Measurements from ENCODE around the gene UACA.
"Not testable (repeated sequence)": the region's sequence is repeated elsewhere in the genome, so short reads cannot be mapped to it uniquely, and the experiment has no call there.

UACA gene

DNA sequence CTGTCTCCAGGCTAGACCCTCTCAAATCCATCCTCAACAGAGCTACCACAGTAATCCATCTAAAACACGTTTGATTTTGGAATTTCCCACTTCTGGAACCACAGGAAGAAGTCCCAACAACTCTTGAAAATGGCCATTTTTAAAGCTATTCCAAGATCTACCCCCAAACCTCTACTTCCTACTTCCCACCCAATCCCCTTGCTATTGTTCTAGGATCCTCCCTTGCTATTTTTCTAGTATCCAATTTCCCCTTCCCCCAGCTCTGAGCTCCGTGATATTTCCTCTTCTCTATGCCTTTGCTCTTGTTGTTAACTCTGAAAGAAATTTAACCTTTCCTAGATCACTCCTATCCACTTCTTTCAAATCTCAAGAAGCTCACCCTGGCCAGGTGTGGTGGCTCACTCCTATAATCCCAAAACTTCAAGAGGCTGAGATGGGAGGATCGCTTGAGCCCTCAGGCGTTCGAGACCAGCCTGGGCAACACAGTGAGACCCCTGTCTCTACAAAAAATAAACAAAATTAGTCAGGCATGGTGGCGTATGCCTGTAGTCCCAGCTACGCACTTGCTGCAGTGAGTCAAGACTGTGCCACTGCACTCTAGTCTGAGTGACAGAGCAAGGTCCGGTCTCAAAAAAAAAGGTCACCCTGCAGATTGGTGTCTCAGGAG lies 13.0 kb downstream of the UACA start:
- DNase-seq, result no peak

DNA sequence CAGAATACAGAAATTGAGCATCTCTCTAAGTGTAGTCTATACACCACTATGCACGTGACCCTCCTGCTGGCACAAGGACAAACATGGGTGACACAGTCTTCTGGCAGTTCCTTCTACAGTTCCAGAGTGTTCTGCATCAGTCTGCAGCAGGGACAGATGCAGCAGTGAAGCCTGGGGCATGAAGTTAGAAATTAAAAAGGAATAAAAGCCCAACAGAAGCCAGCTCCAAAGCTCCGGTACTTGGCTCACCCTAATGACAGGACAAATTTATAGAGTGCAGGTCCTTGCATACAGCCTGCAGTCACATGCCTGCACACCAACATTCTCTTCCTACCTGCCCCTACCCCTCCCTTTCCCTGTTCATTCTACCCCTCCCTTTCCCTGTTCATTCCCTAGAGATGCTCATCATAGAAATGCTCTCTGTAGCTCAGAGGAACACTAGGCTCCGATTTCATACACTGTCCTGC lies 15.0 kb downstream of the UACA start:
- no peak for DNase-seq

DNA sequence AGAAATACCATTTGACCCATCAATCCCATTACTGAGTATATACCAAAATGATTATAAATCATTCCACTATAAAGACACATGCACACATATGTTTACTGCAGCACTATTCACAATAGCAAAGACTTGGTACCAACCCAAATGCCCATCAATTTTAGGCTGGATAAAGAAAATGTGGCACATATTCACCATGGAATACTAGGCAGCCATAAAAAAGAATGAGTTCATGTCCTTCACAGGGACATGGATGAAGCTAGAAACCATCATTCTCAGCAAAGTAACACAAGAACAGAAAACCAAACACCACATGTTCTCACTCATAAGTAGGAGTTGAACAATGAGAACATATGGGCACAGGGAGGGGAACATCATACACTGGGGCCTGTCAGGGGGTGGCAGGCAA lies 16.8 kb downstream of the UACA start:
- not testable (repeated sequence) for DNase-seq

DNA sequence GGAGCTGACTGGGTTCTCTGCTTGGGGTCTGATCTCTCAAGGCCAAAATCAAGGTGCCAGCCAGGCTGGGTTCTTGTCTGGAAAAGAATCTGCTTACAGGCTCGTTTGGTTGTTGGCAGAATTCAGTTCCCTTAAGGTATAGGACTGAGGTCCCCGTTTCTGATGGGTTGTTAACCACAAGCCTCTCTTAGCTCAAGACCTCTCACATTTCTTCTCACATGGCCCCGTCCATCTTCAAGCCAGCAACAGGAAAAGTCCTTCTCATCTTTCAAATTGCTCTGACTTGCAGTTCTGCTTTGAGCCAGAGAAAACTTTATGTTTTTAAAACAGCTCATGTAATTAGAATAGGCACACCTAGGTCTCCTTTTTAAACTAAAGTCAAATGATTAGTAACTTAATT lies 20.4 kb downstream of the UACA start:
- DNase-seq, result no peak

DNA sequence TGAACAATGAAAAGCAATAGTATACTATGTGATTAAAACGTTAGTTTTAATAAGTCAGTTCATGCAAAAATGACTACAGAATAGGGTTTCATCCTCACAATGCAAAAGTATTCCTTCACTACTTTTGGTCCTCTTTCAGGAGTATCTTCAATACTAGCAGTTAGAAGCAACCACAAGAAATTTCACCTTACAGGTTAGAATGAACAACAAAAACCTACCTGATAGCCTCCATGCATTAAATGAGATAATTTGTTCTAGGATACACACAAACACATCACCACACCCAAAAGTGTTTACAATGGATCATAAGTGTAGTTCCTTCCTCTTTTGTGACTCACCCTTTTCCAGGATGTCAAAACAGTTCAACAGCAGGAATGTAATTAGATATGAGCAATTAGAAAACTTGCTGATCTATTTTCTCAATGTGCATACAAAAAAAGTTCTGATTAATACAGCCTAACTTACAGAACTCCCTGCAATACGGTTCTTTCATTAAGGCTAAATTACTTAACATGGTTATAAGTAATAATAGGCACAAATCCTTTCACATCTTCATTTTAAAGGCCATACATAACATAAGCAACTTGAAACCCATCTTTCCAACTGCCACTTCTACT lies 21.6 kb downstream of the UACA start:
- DNase-seq, result no peak

DNA sequence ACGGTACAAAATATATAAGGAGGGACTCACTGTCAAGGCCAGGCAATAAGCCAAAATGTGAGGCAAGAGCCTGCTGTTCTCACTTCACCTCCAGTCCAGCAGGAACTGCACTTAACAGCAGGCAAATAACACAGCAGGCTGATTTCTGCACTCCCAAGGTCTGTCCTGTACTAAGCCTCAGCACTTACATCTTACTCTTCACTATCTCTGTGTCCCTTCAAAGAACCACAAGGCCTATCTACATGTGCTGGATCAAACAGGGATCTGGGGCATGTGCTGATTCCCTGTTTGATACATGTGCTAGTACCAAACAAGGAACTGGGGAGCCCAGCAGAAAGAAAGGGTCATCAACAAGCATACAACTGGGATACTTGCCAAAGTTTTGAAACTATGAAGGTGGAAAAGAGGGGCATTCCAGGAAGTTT lies 22.2 kb downstream of the UACA start:
- peak; percentile 7 for DNase-seq

DNA sequence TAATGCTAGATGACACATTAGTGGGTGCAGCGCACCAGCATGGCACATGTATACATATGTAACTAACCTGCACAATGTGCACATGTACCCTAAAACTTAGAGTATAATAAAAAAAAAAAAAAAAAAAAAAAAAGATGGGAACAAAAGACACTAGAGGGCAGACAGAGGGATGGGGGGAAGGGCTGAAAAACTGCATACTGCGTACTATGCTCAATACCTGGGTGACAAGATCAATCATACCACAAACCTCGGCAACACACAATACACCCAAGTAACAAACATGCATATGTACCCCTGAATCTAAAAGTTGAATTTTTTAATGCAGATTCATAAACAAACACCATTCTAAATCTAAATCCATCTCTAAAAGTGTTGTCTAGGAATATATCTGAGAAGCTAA lies 28.3 kb downstream of the UACA start:
- not testable (repeated sequence) for DNase-seq

DNA sequence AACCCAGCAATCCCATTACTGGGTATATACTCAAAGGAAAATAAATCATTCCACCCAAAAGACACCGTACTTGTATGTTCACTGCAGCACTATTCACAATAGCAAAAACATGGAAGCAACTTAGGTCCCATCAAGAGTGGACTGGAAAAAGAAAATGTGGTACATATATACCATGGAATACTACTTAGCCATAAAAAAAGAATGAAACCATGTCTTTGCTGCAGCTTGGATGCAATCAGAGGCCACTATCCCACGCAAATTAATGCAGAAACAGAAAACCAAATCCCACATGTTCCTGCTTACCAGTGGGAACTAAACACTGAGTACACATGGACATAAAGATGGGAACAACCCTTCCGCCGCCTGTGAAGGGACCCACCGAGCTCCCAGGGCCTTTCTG lies 34.2 kb downstream of the UACA start:
- no peak for DNase-seq

DNA sequence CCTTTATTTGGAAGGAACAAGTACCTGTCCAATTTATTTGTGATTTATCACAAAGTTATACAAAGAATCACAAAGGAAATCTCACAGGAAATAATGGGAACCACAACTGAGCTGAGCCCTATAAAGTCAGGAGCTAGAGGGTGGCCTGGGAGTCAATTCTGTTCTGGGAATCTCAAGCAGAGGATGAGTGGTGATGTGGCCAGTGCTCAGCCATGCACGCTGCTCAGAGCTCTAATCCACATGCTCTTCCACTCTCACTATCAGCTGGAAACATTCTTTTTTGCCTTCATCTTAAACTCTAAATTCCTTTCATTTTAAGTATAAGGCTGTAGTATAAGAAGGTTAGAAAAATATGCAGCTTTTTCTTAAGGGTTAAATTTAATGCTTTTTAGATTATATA lies 36.6 kb downstream of the UACA start:
- no peak for DNase-seq

DNA sequence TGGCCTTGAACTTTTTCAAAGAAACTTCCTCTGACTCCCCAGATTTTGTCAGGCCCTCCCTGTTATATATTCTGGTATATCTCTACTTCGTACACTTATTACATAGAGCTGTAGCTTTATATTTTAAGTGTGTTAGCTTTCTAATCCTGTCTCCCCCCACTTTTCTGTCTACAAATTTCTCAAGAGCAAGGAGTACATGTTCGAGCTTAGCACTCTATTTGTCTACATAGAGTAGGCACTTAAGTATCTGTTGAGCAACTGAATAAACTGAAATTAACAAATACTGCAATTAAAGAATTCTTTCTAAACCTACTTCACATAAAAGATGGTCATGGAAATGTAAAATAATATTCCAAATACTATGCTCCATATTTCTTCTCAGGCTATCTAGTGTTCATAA lies 39.4 kb downstream of the UACA start:
- DNase-seq, result no peak

DNA sequence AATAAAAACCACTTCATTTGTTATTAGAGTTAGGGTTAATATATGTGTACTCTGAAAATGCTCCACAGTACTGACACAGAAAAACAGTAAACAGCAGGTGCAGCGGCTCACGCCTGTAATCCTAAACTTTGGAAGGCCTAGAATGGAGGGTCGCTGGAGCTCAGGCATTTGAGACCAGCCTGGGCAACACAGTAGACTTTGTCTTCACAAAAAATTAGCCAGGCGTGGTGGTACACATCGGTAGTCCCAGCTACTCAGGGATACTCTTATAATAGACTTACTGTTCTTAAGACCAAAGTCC lies 40.3 kb downstream of the UACA start:
- DNase-seq, result no peak

DNA sequence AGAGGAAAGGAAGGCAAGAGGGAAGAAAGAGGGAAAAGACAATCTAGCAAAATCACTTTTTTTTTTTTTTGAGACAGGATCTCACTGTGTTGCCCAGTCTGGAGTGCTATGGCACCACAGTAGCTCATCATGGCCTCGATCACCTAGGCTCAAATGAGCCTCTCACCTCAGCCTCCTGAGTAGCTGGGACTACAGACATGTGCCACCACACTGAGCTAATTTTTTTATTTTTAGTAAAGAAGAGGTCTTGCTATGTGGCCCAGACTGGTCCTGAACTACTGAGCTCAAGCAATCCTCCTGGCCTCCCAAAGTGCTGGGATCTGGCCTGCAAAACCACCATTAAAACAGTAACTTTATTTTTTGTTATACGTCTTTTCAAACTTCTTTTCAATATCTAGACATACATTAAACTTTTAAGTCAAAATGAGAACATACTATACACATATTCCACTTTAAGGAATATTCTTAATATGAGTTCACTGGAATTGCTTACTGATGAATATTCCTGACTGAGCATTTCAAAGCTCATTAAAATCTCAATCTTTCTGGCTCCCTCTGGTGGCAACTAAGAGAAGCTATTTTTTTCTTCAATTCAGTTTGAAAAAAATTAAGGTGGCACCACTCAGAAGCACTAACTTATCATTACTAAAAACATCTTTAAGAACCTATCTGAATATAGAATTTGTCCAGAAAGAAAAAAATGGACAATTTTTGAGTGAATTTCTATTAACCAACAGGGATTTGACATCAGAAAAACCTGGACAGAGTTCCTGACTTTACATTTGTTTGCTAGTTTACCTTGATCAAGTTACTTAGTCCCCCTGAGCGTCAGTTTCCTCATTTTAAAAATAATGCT lies 40.9 kb downstream of the UACA start:
- peak; percentile 10 for DNase-seq

DNA sequence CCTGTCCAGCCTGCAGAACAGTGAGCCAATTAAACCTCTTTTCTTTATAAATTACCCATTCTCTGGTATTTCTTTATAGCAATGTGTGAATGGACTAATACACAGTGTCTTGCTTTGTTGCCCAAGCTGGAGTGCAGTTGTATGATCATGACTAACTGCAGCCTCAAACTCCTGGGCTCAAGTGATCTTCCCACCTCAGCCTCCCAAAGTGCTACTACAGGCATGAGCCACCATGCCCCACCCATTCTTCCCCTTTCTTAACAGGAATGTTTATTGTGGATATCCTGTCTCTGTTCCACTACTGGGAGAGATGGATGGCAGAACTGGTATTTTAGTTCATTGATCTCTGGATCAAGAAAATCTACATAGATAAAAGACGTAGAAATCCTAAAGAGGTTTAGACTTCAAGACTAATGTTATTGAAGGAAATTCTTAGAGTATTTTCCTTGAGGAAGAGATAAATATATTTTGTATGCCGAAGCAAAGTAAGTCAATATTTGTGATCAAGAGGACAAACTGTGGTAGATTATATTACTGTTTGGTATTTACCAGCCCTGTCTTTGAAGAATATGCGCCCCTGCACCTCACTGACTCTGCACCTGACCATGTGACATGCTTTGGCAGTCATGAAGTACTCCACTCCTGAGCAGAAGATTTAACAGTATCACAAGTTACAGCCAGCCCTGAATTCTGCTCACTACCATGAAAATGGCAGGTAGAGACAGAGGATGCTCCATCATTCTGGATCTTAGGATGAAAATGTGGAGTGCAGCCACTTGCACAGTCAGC lies 42.9 kb downstream of the UACA start:
- no peak for DNase-seq

DNA sequence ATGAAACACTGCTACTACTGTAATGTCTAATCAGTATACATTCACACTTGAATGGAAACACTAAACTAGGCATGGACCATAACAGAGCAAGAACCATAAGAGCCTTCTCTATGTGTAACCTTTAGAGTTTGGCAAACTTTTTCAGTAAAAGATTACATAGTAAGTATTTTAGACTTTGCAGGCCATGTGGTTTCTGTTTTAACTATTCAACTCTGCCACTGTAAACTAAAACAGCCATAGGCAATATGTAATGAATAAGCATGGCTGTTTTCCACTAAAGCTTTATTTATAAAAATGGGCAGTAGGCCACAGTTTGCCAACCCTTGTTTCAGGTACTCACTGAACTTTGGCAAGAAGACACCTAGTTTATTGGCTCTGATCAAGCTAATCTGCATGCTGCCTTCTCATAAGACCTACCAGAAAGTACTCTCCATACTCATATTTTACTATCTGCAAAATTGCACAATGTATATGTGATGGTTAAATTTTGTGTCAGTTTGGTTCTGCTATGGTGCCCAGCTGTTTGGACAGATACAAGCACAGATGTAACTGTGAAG lies 46.0 kb downstream of the UACA start:
- DNase-seq, result no peak

DNA sequence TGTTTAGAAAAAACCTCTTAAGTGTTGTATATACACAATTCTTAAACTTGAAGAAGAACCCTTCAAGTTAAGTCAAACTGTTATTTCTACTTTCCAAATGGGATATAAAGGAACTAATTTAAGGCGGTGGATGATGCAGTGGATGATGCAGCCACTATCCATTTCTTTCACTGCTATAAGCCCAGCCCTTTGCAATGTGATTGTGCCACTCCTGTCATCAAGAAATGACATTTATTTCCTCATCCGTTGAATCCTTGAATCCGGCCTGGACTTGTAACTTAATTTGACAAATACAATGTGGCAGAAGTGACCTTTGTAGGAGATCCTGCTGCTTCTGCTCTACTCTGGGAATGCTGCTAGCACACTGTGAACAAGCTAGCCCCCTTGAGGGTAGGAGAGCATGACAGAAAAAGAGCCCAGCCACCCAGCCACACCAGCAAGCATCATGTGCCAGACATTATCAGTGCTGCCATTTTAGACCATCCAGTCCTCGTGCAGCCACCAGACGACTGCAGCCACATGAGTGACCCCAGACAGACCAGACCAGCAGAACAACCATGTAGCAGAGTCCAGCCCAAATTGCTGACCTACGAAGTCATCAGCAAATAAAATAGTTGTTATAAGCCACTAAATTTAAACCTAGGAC lies 47.4 kb downstream of the UACA start:
- no peak for DNase-seq

DNA sequence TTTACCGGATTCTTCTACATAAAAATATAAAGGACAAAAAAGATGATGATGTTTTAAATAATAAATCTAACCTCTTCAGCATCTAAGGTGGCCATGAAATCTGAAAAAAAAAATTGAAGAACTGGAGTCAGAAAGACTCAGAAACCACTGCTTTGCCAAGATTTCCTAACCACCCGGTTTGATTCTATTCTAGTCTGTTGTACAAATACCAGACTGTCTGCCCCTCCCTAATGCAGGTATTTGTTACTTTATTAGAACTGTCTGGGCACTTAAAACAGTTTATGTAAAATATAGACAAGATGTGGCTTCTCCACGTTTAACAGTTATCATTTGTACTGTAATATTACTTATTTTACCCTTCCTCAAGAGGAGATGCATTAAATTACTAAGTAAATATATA lies 48.8 kb downstream of the UACA start:
- no peak for DNase-seq

DNA sequence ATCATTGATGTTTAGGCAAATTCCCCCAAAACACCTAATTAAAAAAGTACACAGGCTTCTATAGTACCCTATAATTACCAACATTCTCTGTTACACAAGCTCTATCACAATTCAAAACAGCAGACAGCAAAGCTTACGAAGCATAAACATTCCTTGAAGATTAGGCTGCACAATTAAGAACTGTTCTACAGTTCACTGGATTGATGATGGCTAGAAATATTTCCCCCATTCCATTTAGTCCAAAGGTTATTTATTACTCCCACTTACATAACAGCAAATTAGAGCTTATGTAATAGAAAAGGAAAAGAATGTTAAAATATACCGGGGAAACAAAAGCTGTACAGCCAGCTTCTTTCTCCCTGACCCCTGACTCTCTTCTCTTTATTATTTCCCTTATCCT lies 49.3 kb downstream of the UACA start:
- no peak for DNase-seq

DNA sequence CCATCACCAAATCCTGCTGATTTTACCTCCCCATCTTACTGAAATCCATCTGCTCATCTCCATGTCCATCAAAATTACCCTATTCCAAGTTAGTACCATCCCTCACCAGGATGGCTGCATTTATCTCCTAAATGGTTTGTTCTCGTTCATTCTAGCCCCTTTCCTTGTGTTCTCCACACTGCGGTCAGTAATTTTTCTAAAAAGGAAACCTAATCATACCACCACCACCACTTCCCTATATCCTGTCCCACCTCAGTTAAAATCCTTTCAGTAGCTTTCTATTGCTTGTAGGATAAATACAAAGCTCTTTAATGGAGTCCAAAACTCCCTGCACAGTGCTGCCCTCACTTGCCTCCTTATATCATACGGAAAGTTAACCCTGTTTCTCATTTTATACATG lies 51.1 kb downstream of the UACA start:
- DNase-seq, result no peak

DNA sequence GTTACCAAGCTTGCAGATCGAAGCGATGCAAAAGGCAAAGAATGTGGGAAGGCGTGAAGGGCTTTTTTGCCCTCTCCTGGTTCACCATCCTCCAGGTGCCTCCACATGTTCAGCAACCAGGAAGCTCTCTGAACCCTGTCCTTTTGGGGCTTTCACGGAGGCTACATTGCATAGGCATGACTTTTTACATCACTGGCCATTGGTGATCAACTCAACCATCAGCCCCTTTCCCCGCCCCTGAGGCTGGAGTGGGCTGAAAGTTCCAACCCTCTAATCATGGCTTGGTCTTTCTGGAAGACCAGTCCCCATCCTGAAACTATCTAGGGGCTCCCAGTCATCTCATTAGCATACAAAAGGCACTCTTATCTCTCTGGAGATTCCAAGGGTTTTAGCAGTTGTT lies 52.6 kb downstream of the UACA start:
- DNase-seq, result no peak

DNA sequence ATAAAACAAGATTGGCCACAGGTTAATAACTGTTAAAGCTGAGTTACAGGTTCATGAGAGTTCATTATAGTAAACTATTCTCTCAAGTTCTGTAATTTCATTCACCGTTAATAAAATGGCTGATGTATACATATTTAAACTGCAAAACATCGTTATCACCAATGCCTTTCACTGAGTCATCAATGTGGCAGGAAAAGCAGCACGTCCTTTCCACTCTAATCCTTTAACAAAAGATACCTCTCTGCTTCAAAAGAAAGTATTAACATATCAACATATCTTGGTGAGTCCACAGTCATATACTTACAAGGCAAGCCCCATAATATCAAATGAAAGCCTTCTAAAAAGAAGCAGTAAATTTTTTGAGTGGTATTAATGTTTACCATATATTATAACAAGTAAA lies 54.5 kb downstream of the UACA start:
- no peak for DNase-seq

DNA sequence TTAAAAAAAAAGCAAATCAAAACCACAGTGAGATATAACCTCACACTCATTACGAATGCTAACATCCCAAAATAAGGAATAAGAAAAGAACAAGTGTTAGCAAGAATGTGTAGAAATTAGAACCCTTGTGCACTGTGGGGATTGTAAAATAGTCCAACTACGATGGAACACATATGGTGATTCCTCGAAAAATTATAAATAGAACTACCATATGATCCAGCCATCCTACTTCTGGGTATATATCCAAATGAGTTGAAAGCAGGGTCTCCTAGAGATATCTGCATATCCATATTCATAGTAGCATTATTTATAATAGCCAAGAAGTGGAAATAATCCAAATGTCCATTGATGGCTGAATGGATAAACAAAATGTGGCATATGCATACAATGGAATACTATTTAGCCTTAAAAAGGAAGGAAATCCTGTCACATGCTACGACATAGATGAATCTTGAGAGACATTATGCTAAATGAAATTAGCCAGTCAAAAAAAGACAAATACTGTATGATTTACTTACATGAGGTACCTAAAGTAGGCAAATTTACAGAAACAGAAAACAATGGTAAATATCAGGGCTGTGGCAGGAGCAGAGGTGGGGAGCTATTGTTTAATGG lies 55.6 kb downstream of the UACA start:
- no peak for DNase-seq

DNA sequence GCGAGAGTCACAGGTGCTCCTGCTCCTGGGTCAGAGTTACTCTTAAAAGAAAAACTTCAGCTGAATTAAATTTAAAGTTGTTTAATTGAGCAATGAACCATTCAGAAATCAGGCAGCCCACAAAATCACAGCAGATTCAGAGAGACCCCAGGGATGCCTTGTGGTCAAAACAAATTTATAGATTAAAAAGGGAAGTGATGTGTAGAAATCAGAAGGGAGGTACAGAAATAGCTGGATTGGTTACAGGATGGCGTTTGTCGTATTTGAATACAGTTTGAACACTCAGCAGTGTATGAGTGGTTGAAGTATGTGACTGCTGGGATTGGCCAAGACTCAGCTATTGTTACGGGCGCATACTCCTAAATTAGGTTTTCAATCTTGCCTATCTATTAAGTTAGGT lies 58.6 kb downstream of the UACA start:
- DNase-seq, result no peak

Measured in NCI-H446 treated with DMSO at 0.1 percent for 48 hours (cell line).